Measurements from ENCODE around the gene SLCO1A2.

Gene SLCO1A2

DNA sequence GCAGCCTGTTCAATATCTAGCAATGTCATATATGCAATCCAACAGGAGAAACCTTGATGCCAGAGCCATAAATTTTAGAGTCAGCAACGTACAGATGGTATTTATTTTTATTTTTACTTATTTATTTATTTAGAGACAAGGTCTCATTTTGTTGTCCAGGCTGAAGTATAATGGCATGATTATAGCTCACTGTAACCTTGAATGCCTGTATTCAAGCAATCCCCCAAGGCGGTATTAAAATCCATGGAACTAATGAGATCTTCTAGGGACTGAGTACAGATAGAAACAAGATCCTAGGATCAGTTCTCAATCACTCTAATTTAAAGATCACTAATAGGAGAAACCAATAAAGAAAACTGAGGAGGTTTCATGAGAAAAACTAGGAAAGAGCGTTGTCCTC is 114.5 kb downstream of the SLCO1A2 start:
- no peak for DNase-seq (ENCODE audit: low read depth)

GRCh38 chr12:21219206-21219605 is 115.5 kb downstream of the SLCO1A2 start:
- no peak overlapping the region for H3K4me3 ChIP-seq (ENCODE audit: low read depth, low read length)
- TF ChIP-seq, protein P1, sequence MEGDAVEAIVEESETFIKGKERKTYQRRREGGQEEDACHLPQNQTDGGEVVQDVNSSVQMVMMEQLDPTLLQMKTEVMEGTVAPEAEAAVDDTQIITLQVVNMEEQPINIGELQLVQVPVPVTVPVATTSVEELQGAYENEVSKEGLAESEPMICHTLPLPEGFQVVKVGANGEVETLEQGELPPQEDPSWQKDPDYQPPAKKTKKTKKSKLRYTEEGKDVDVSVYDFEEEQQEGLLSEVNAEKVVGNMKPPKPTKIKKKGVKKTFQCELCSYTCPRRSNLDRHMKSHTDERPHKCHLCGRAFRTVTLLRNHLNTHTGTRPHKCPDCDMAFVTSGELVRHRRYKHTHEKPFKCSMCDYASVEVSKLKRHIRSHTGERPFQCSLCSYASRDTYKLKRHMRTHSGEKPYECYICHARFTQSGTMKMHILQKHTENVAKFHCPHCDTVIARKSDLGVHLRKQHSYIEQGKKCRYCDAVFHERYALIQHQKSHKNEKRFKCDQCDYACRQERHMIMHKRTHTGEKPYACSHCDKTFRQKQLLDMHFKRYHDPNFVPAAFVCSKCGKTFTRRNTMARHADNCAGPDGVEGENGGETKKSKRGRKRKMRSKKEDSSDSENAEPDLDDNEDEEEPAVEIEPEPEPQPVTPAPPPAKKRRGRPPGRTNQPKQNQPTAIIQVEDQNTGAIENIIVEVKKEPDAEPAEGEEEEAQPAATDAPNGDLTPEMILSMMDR (IDR thresholded peaks at IDR 0.05; ENCODE audit: low read depth, low read length, missing control alignments), result no peak
- no peak for DNase-seq (ENCODE audit: low read depth)

More for the DNA sequence above, 114.5 kb downstream of the SLCO1A2 start:
- TF ChIP-seq, protein P1 (IDR thresholded peaks at IDR 0.05; ENCODE audit: low read depth, low read length, missing control alignments), result no peak
- no peak overlapping the region for H3K4me3 ChIP-seq (ENCODE audit: low read depth, low read length)
